Testis (tissue), 3 donors: Measurements from ENCODE around the gene KHDRBS2. TPM values are rescaled to one million over a fixed set of nuclear protein-coding genes. Genes with fewer than 3 reads are reported as not detected.

Experiments
- DNase-seq: peaks from one replicate; pipeline ENCODE4 v3.0.0-alpha.2; 2019
- H3K27ac ChIP-seq, 2 donors: fragments of 200-600 bp; sonication (generic); one replicate each; pipeline ENCODE4 v1.5.1; 2019
- H3K27me3 ChIP-seq: fragments of 200-600 bp; sonication (generic); one replicate; pipeline ENCODE4 v1.5.1; 2019
- H3K36me3 ChIP-seq: fragments of 200-600 bp; sonication (generic); one replicate; pipeline ENCODE4 v1.5.1; 2017; ENCODE audit warnings: low read depth; ENCODE audit errors: missing control alignments
- H3K4me1 ChIP-seq: fragments of 200-600 bp; sonication (generic); one replicate; pipeline ENCODE4 v1.5.1; 2019
- H3K4me3 ChIP-seq, 2 donors: fragments of 200-600 bp; sonication (generic); one replicate each; pipeline ENCODE4 v1.5.1; 2017 to 2019
- H3K9me3 ChIP-seq: fragments of 200-600 bp; sonication (generic); one replicate; pipeline ENCODE4 v1.5.1; 2017
- POLR2A ChIP-seq: fragments of 450-650 bp; IDR thresholded peaks from one replicate; pipeline ENCODE4 v1.6.1; 2017; ENCODE audit warnings: antibody characterized with exemption, mild to moderate bottlenecking, moderate library complexity
- WGBS, 2 donors: methylation state at CpG; one replicate each; pipeline ENCODE4 v1.1.5; 2018; 5-methylcytosine and 5-hydroxymethylcytosine counted together
- intact Hi-C: fragments of 100-400 bp; cut with DNase I; formaldehyde crosslinking; loops from one replicate; pipeline ENCODE4 v1.15.1; 2023; ENCODE audit warnings: low total_unique reads
- polyA plus RNA-seq: library from polyadenylated mRNA; stranded (reverse); fragments of 350-450 nt; fragmentation: Illumina TruSeq; extraction: RNeasy Lipid Tissue Mini Kit (QIAGEN cat#74804); gene quantifications from one replicate; pipeline ENCODE4 v1.2.3, GENCODE V29; 2014; ENCODE audit warnings: low read depth, low replicate concordance; ENCODE audit not compliant: insufficient read depth
- total RNA-seq, 2 donors: library from RNA; depleted of rRNA; stranded (reverse); fragments of >200 nt; gene quantifications; one replicate each; pipeline ENCODE4 v1.2.3, GENCODE V29; 2016
- TF ChIP-seq, protein P1 (sequence below), 3 experiments: fragments of 450-650 bp in 2 of 3; fragments of 200-600 bp in 1 of 3; sonication (generic) in 1 of 3; IDR thresholded peaks; one replicate each; pipeline ENCODE4 v1.5.1; 2016 to 2019; ENCODE audit warnings: antibody characterized with exemption in 3 of 3, mild to moderate bottlenecking in 2 of 3, moderate library complexity in 1 of 3

The KHDRBS2 gene
- total and polyA plus RNA-seq, 3 donors from 2014 or later = 0.26 to 2.0 (median 1.8) TPM

- no peaks in the 10 kb centered on the region for H3K9me3 ChIP-seq
- no peak for DNase-seq
- no peaks in the 10 kb centered on the region for H3K36me3 ChIP-seq
- H3K4me3 ChIP-seq = no peak overlapping the region
- TF ChIP-seq, protein P1, sequence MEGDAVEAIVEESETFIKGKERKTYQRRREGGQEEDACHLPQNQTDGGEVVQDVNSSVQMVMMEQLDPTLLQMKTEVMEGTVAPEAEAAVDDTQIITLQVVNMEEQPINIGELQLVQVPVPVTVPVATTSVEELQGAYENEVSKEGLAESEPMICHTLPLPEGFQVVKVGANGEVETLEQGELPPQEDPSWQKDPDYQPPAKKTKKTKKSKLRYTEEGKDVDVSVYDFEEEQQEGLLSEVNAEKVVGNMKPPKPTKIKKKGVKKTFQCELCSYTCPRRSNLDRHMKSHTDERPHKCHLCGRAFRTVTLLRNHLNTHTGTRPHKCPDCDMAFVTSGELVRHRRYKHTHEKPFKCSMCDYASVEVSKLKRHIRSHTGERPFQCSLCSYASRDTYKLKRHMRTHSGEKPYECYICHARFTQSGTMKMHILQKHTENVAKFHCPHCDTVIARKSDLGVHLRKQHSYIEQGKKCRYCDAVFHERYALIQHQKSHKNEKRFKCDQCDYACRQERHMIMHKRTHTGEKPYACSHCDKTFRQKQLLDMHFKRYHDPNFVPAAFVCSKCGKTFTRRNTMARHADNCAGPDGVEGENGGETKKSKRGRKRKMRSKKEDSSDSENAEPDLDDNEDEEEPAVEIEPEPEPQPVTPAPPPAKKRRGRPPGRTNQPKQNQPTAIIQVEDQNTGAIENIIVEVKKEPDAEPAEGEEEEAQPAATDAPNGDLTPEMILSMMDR (IDR thresholded peaks at IDR 0.05) = no peak
- TF ChIP-seq POLR2A = no peak
- intact Hi-C loops = no loop called here
- no peak overlapping the region for H3K27ac ChIP-seq
- H3K27me3 ChIP-seq = no peaks in the 10 kb centered on the region
- no peaks in the 10 kb centered on the region for H3K4me1 ChIP-seq
Observed at GRCh38 chr6:61953851-61954250, 332.2 kb downstream of the KHDRBS2 start.

- H3K36me3 ChIP-seq = no peaks in the 10 kb centered on the region
- H3K27ac ChIP-seq = no peak overlapping the region
- DNase-seq = no peak
- WGBS, 2 donors = 44 to 53% methylated on average over 1 of the region's 1 CpG
- TF ChIP-seq, protein P1 (IDR thresholded peaks at IDR 0.05) = no peak
- TF ChIP-seq POLR2A = no peak
- H3K9me3 ChIP-seq = no peaks in the 10 kb centered on the region
- no peaks in the 10 kb centered on the region for H3K4me1 ChIP-seq
- intact Hi-C loops = no loop called here
- no peaks in the 10 kb centered on the region for H3K27me3 ChIP-seq
- no peak overlapping the region for H3K4me3 ChIP-seq
Observed at GRCh38 chr6:61951586-61951985, 334.4 kb downstream of the KHDRBS2 start.

GRCh38 chr6:61950811-61951210 is 335.2 kb downstream of the KHDRBS2 start:
- no peak for DNase-seq
- intact Hi-C loops = no loop called here
- Histone ChIP-seq H3K36me3 (no peaks in the 10 kb centered on the region), H3K27ac (no peak overlapping the region), H3K27me3 (no peaks in the 10 kb centered on the region), H3K4me3 (no peak overlapping the region), H3K9me3 (no peaks in the 10 kb centered on the region), H3K4me1 (no peaks in the 10 kb centered on the region)
- 73 to 77% methylated on average over 1 of the region's 1 CpG for WGBS, 2 donors
- TF ChIP-seq, protein P1 (IDR thresholded peaks at IDR 0.05) = no peak
- no peak for TF ChIP-seq POLR2A

DNA sequence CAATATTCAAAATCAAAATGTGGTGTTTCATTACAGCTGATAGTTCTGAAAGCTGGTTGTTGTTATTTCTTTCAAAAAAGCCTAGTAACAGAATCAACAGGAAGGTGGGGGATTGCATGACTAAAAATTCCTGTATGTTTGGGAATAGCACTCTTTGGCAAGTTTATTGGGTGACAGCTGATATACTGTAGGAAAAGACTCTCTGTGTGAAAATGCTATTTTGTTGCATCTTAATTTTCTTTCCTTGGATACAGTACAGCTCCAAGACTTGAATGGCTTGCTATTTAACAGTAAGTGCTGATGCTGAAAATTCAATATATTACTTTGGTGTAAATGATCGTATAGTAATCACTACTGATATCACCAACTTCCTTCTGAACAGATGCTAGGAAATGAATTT is 336.1 kb downstream of the KHDRBS2 start:
- TF ChIP-seq, protein P1 (IDR thresholded peaks at IDR 0.05) = no peak
- TF ChIP-seq POLR2A = no peak
- Histone ChIP-seq H3K4me3 (no peak overlapping the region), H3K4me1 (no peaks in the 10 kb centered on the region), H3K27me3 (no peaks in the 10 kb centered on the region), H3K27ac (no peak overlapping the region), H3K9me3 (no peaks in the 10 kb centered on the region), H3K36me3 (no peaks in the 10 kb centered on the region)
- intact Hi-C loops = no loop called here
- 49 to 61% methylated on average over 1 of the region's 1 CpG for WGBS, 2 donors
- no peak for DNase-seq

GRCh38 chr6:61949161-61949560 is 336.9 kb downstream of the KHDRBS2 start:
- TF ChIP-seq, protein P1 (IDR thresholded peaks at IDR 0.05) = no peak
- TF ChIP-seq POLR2A = no peak
- no peak for DNase-seq
- no peaks in the 10 kb centered on the region for H3K9me3 ChIP-seq
- H3K4me3 ChIP-seq = no peak overlapping the region
- intact Hi-C loops = no loop called here
- no peaks in the 10 kb centered on the region for H3K36me3 ChIP-seq
- H3K4me1 ChIP-seq = no peaks in the 10 kb centered on the region
- H3K27me3 ChIP-seq = no peaks in the 10 kb centered on the region
- no peak overlapping the region for H3K27ac ChIP-seq
